Activated CD4-positive, alpha-beta memory T cell treated with anti-CD3 and anti-CD28 coated beads, Interleukin-2, amount 10 ng/mL, durations not matched to agents 7 days and 5 days (primary cell): ENCODE data around the gene DBNDD2. TPM values are rescaled to one million over a fixed set of nuclear protein-coding genes. Genes with fewer than 3 reads are reported as not detected.

ENCODE experiments used
- CTCF ChIA-PET: fragments of 350-600 bp; sonication (Branson Sonifier 250); formaldehyde crosslinking; loops from one replicate; lab custom pipeline; 2021; ENCODE audit warnings: antibody characterized with exemption, inconsistent platforms; lab: Charles Lee
- POLR2A ChIA-PET: fragments of 350-600 bp; sonication (Branson Sonifier 250); formaldehyde crosslinking; loops from one replicate; lab custom pipeline; 2021; ENCODE audit warnings: antibody characterized with exemption; lab: Charles Lee
- DNase-seq: peaks from one replicate; pipeline ENCODE4 v3.0.0-alpha.2; 2020
- H3K27ac Mint-ChIP-seq: one replicate; pipeline ENCODE4 v1.8.0; 2021; ENCODE audit warnings: mild to moderate bottlenecking, mixed read lengths
- H3K27me3 Mint-ChIP-seq: one replicate; pipeline ENCODE4 v1.8.0; 2021; ENCODE audit warnings: mixed read lengths
- H3K36me3 Mint-ChIP-seq: one replicate; pipeline ENCODE4 v1.8.0; 2021; ENCODE audit warnings: low read depth, mixed read lengths
- H3K4me1 Mint-ChIP-seq: one replicate; pipeline ENCODE4 v1.8.0; 2021; ENCODE audit warnings: mixed read lengths
- H3K4me3 Mint-ChIP-seq: one replicate; pipeline ENCODE4 v1.8.0; 2021; ENCODE audit warnings: mild to moderate bottlenecking, mixed read lengths
- H3K9me3 Mint-ChIP-seq: one replicate; pipeline ENCODE4 v1.8.0; 2021; ENCODE audit warnings: mixed read lengths
- total RNA-seq, 2 experiments: library from RNA; stranded (reverse); gene quantifications; one replicate each; pipeline ENCODE4 v1.2.3, GENCODE V29; 2021

The DBNDD2 gene
- total RNA-seq, 2 experiments from 2014 or later = 11.4 to 13.1 TPM

GRCh38 chr20:45391559-45391958 lies 16.5 kb upstream of the DBNDD2 start:
- no peaks in the 10 kb centered on the region for H3K27me3 Mint-ChIP-seq
- no peak overlapping the region for H3K27ac Mint-ChIP-seq

GRCh38 chr20:45392733-45393132 lies 15.4 kb upstream of the DBNDD2 start:
- Mint-ChIP-seq H3K4me1 (peaks cover 3% of the 10 kb centered on the region), H3K9me3 (peaks cover 3% of the 10 kb centered on the region), H3K36me3 (peaks cover 4% of the 10 kb centered on the region), H3K4me3 (no peak overlapping the region), H3K27ac (no peak overlapping the region), H3K27me3 (no peaks in the 10 kb centered on the region)
- ChIA-PET POLR2A (no interaction called here), CTCF (interaction anchor here (1.9 to 2.2 kb wide), 2 partner anchors 16 to 19 kb away, joined by 4 to 9 read pairs; no protein-coding TSS in a partner anchor)
- no peak for DNase-seq

More at GRCh38 chr20:45391559-45391958, 16.5 kb upstream of the DBNDD2 start:
- ChIA-PET CTCF (interaction anchor here (1.2 to 1.9 kb wide), 2 partner anchors 15 to 18 kb away, joined by 4 read pairs; no protein-coding TSS in a partner anchor), POLR2A (no interaction called here)
- DNase-seq = no peak
- Mint-ChIP-seq H3K4me1 (peaks cover 3% of the 10 kb centered on the region), H3K36me3 (peaks cover 6% of the 10 kb centered on the region), H3K4me3 (no peak overlapping the region), H3K9me3 (peaks cover 8% of the 10 kb centered on the region)

GRCh38 chr20:45394221-45395113 lies 13.6 kb upstream of the DBNDD2 start:
- Mint-ChIP-seq H3K4me3 (no peak overlapping the region), H3K36me3 (no peaks in the 10 kb centered on the region), H3K27me3 (no peaks in the 10 kb centered on the region), H3K4me1 (peaks cover 5% of the 10 kb centered on the region), H3K27ac (no peak overlapping the region), H3K9me3 (peaks cover 3% of the 10 kb centered on the region)
- CTCF ChIA-PET = interaction anchor here (1.0 to 2.2 kb wide), 2 partner anchors 21 kb away, joined by 4 to 9 read pairs; no protein-coding TSS in a partner anchor
- no peak for DNase-seq
- POLR2A ChIA-PET = no interaction called here

- ChIA-PET POLR2A (no interaction called here), CTCF (interaction anchor here (1.0 kb wide), 1 partner anchor 21 kb away, joined by 4 read pairs; no protein-coding TSS in a partner anchor)
Measured at GRCh38 chr20:45395114-45395415, 13.0 kb upstream of the DBNDD2 start.

GRCh38 chr20:45399018-45399417 lies 9.1 kb upstream of the DBNDD2 start:
- H3K4me1 Mint-ChIP-seq = peaks cover 3% of the 10 kb centered on the region
- CTCF ChIA-PET = interaction anchor here (0.8 kb wide), 1 partner anchor 25 kb away, joined by 3 read pairs; no protein-coding TSS in a partner anchor

More at GRCh38 chr20:45395114-45395415, 13.0 kb upstream of the DBNDD2 start:
- no peak for DNase-seq
- Mint-ChIP-seq H3K36me3 (peaks cover 6% of the 10 kb centered on the region), H3K4me1 (peaks cover 6% of the 10 kb centered on the region), H3K27me3 (no peaks in the 10 kb centered on the region), H3K9me3 (peaks cover 9% of the 10 kb centered on the region), H3K27ac (no peak overlapping the region), H3K4me3 (no peak overlapping the region)

GRCh38 chr20:45400346-45401031 lies 7.6 kb upstream of the DBNDD2 start:
- CTCF ChIA-PET = no interaction called here
- H3K4me3 Mint-ChIP-seq = no peak overlapping the region
- H3K4me1 Mint-ChIP-seq = peaks cover 10% of the 10 kb centered on the region
- H3K36me3 Mint-ChIP-seq = peaks cover 22% of the 10 kb centered on the region
- H3K27me3 Mint-ChIP-seq = peaks cover 15% of the 10 kb centered on the region
- POLR2A ChIA-PET = no interaction called here
- DNase-seq = no peak
- H3K27ac Mint-ChIP-seq = no peak overlapping the region
- peaks cover 25% of the 10 kb centered on the region for H3K9me3 Mint-ChIP-seq

More at GRCh38 chr20:45399018-45399417, 9.1 kb upstream of the DBNDD2 start:
- H3K9me3 Mint-ChIP-seq = peaks cover 25% of the 10 kb centered on the region
- no peak overlapping the region for H3K4me3 Mint-ChIP-seq
- H3K27me3 Mint-ChIP-seq = peaks cover 6% of the 10 kb centered on the region
- peaks cover 22% of the 10 kb centered on the region for H3K36me3 Mint-ChIP-seq
- no peak overlapping the region for H3K27ac Mint-ChIP-seq
- POLR2A ChIA-PET = no interaction called here
- no peak for DNase-seq

- H3K36me3 Mint-ChIP-seq = peaks cover 22% of the 10 kb centered on the region
- peaks cover 16% of the 10 kb centered on the region for H3K4me1 Mint-ChIP-seq
- peaks cover 25% of the 10 kb centered on the region for H3K9me3 Mint-ChIP-seq
- H3K4me3 Mint-ChIP-seq = no peak overlapping the region
- H3K27me3 Mint-ChIP-seq = peaks cover 22% of the 10 kb centered on the region
- no peak for DNase-seq
- POLR2A ChIA-PET = interaction anchor here (2.2 kb wide), 1 partner anchor 13 kb away, joined by 5 read pairs; the partner anchor contains the start of gene PIGT
- CTCF ChIA-PET = interaction anchor here (1.3 to 3.2 kb wide), 3 partner anchors 29 to 109 kb away, joined by 4 to 15 read pairs (median 8); no protein-coding TSS in a partner anchor
- H3K27ac Mint-ChIP-seq = no peak overlapping the region
Measured at GRCh38 chr20:45402946-45403345, 5.1 kb upstream of the DBNDD2 start.

GRCh38 chr20:45404438-45404837 lies 3.7 kb upstream of the DBNDD2 start:
- Mint-ChIP-seq H3K27me3 (peaks cover 22% of the 10 kb centered on the region), H3K4me1 (peaks cover 15% of the 10 kb centered on the region), H3K27ac (no peak overlapping the region), H3K9me3 (peaks cover 22% of the 10 kb centered on the region), H3K4me3 (peak overlapping the region; percentile 56), H3K36me3 (peaks cover 22% of the 10 kb centered on the region)
- ChIA-PET CTCF (interaction anchor here (0.7 to 3.2 kb wide), 4 partner anchors 11 to 41 kb away, joined by 3 to 15 read pairs (median 6); partner anchors contain the start of gene PIGT), POLR2A (interaction anchor here (1.8 kb wide), 1 partner anchor 11 kb away, joined by 7 read pairs; the partner anchor contains the start of gene PIGT)
- DNase-seq = no peak

- peak overlapping the region; percentile 71 for H3K4me3 Mint-ChIP-seq
- H3K27me3 Mint-ChIP-seq = peaks cover 22% of the 10 kb centered on the region
- H3K36me3 Mint-ChIP-seq = peaks cover 14% of the 10 kb centered on the region
- ChIA-PET CTCF (interaction anchor here (1.3 to 3.2 kb wide), 4 partner anchors 10 to 43 kb away, joined by 4 to 15 read pairs (median 4); partner anchors contain the start of gene SYS1), POLR2A (interaction anchor here (1.8 kb wide), 1 partner anchor 10 kb away, joined by 7 read pairs; the partner anchor contains the start of gene PIGT)
- peaks cover 14% of the 10 kb centered on the region for H3K4me1 Mint-ChIP-seq
- no peak for DNase-seq
- peaks cover 9% of the 10 kb centered on the region for H3K9me3 Mint-ChIP-seq
- H3K27ac Mint-ChIP-seq = no peak overlapping the region
Measured at GRCh38 chr20:45405571-45406259, 2.4 kb upstream of the DBNDD2 start.

GRCh38 chr20:45406260-45407066 lies 1.6 kb upstream of the DBNDD2 start:
- DNase-seq = peak; percentile 45
- Mint-ChIP-seq H3K9me3 (peaks cover 9% of the 10 kb centered on the region), H3K27me3 (peaks cover 22% of the 10 kb centered on the region), H3K4me3 (peak overlapping the region; percentile 71), H3K27ac (no peak overlapping the region), H3K36me3 (peaks cover 12% of the 10 kb centered on the region), H3K4me1 (peaks cover 16% of the 10 kb centered on the region)
- POLR2A ChIA-PET = interaction anchor here (1.1 to 1.8 kb wide), 4 partner anchors 10 to 39 kb away, joined by 3 to 18 read pairs (median 6); partner anchors contain the start of gene PIGT
- CTCF ChIA-PET = interaction anchor here (1.3 to 2.3 kb wide), 4 partner anchors 9 to 44 kb away, joined by 4 to 7 read pairs (median 4); partner anchors contain the start of gene SYS1

GRCh38 chr20:45407067-45407745 lies 883 bp upstream of the DBNDD2 start:
- H3K4me1 Mint-ChIP-seq = peaks cover 19% of the 10 kb centered on the region
- H3K36me3 Mint-ChIP-seq = peaks cover 7% of the 10 kb centered on the region
- ChIA-PET CTCF (interaction anchor here (1.0 to 2.3 kb wide), 6 partner anchors 8 to 115 kb away, joined by 3 to 7 read pairs (median 4); partner anchors contain the start of gene SYS1), POLR2A (interaction anchor here (1.1 to 1.8 kb wide), 4 partner anchors 9 to 40 kb away, joined by 3 to 18 read pairs (median 6); partner anchors contain the start of gene PIGT)
- H3K27ac Mint-ChIP-seq = no peak overlapping the region
- peak overlapping the region; percentile 70 for H3K4me3 Mint-ChIP-seq
- H3K9me3 Mint-ChIP-seq = peaks cover 5% of the 10 kb centered on the region
- no peak for DNase-seq
- peaks cover 22% of the 10 kb centered on the region for H3K27me3 Mint-ChIP-seq
